ENCODE data around the gene IL16. TPM values are rescaled to one million over a fixed set of nuclear protein-coding genes. Genes with fewer than 3 reads are reported as not detected.
A peak's percentile ranks its signal among the peaks of the same experiment; 100 is the strongest.

IL16 gene
- total RNA-seq, 1 donor from 2014 or later = 34.6 TPM

GRCh38 chr15:81322676-81323253, 126.1 kb downstream of the IL16 start:
- H3K36me3 ChIP-seq = peaks cover 29% of the 10 kb centered on the region
- H3K27me3 ChIP-seq (ENCODE audit: low read depth) = no peaks in the 10 kb centered on the region
- peak overlapping the region; percentile 15 for H3K4me3 ChIP-seq
- no peak for TF ChIP-seq CTCF (IDR thresholded peaks at IDR 0.05)
- intact Hi-C loops (cut with DNase I) = no loop called here
- H3K27ac ChIP-seq = no peak overlapping the region
- no peaks in the 10 kb centered on the region for H3K9me3 ChIP-seq
- ATAC-seq (no peak), DNase-seq (no peak)
- peaks cover 21% of the 10 kb centered on the region for H3K4me1 ChIP-seq

GRCh38 chr15:81323559-81323943, 126.9 kb downstream of the IL16 start:
- H3K27ac ChIP-seq = peak overlapping the region; percentile 77
- no peaks in the 10 kb centered on the region for H3K27me3 ChIP-seq (ENCODE audit: low read depth)
- no peak for DNase-seq
- no peaks in the 10 kb centered on the region for H3K9me3 ChIP-seq
- ATAC-seq = peak in 1 of 2 donors; percentile 4
- peaks cover 21% of the 10 kb centered on the region for H3K4me1 ChIP-seq
- intact Hi-C loops (cut with DNase I) = no loop called here
- peak overlapping the region; percentile 78 for H3K4me3 ChIP-seq
- TF ChIP-seq CTCF (IDR thresholded peaks at IDR 0.05) = no peak
- H3K36me3 ChIP-seq = peaks cover 21% of the 10 kb centered on the region

DNA sequence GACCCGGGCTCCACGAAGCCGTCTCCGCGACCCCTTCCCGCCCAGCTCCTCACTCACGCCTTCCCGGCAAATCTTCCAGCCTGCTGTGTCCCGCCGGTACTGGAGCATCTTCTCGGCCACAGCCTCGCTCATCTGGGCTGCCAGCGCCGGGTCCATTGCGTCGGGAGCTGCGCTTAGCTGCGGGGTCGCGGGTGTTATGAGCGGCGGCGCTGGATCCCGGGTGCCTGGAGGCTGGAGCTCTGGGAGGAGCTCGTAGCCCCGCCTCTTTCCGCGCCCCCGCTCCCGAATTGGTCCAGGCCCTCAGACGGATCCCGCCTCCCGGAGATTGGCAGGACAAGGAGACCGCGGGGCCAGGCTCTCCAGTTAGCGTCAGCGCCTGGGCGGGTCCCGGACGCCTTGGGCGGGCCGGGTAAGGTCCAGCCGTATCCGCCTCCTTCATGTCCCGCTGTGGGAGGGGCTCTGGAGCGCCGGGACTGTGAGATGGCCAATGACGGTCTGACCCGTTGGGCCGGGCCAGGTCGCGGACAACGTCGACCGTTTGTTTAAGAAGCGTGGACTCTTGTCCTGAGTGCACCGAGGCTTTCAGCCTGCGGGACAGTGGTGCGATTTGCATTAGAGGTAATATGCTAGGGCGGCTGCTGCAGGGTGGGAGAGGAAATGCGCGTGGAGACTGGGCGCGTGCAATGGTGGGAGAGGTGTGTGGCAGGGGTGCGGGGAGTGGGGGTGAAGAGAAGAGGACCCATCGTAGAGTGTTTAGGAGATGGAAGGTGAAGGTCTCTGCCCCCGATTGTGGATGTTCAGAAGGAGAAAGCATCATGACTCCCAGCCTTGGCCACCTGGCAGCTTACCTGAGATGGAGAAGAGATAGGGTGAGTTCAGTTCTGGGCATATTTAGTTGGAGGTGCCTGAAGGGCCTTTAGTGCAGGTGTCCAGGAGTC, 127.5 kb downstream of the IL16 start, which contains the start of gene STARD5:
Gene STARD5 (minus strand): TSS at position 198 of the 938 bp plus-strand sequence. CDS start 42 bp downstream, at position 156.
- intact Hi-C loops (cut with DNase I) = no loop called here
- no peaks in the 10 kb centered on the region for H3K27me3 ChIP-seq (ENCODE audit: low read depth)
- no peaks in the 10 kb centered on the region for H3K9me3 ChIP-seq
- peaks cover 15% of the 10 kb centered on the region for H3K36me3 ChIP-seq
- ATAC-seq = peak; percentile 100
- DNase-seq = peak; percentile 100
- H3K4me3 ChIP-seq = peak within 1 kb of the TSS; percentile 78
- peaks cover 21% of the 10 kb centered on the region for H3K4me1 ChIP-seq
- TF ChIP-seq CTCF (IDR thresholded peaks at IDR 0.05) = no peak
- H3K27ac ChIP-seq = peak within 1 kb of the TSS; percentile 77

DNA sequence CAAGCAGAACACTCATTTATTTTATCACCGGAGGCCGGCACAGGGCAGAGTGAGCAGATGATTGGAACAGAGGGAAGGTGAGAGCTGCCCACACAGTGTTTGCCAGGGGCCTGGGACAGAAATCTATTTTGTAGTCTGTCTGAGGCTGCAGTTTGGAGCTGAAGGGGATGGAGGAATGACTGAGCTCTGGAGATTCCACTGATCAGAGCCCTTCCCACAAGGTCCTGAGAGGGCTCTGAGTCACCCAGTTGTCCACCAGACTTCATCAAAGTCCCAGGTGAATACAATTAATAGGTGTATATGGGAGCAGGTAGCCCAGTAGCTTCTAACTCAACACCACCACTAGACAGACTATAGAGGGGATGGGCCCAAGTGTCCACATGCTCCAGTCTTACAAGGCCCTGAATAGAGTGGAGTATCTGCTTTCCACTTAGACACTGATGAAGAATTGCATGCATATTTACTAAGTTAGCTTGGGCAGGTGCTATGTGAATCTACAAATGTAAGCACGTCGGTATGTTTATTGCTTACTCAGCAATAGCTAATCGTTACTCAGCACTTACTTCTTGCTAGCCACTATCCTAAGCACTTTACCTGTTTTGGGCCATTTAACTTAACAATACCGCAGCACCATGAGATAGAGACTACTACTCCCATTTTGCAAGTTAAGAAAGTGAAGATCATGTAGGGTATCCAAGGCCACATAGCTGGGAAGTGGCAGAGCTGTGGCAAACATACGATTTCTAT, 130.0 kb downstream of the IL16 start:
- Histone ChIP-seq H3K9me3 (no peaks in the 10 kb centered on the region), H3K4me1 (peaks cover 21% of the 10 kb centered on the region), H3K27me3 (ENCODE audit: low read depth) (no peaks in the 10 kb centered on the region), H3K36me3 (no peaks in the 10 kb centered on the region), H3K4me3 (no peak overlapping the region), H3K27ac (no peak overlapping the region)
- no peak for DNase-seq
- no peak for ATAC-seq
- intact Hi-C loops (cut with DNase I) = no loop called here
- no peak for TF ChIP-seq CTCF (IDR thresholded peaks at IDR 0.05)

DNA sequence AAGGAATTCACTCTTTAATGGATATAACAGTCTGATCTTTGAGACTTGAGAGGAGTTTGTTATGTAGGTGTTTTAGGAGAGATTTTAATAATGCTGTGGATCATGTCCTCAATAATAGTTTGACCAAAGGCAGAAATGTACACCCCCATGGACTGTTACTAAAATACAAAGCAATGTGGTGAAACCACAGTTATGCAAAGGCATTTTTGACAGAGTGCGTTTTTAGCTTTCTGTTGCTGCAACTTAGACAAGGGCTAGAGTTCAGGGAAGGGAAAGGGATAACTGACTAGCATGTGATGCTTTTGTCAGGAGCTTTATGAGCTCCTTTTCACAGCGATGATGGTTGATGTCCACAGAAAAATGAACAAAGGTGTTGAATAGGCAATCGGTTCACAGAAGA, 130.8 kb downstream of the IL16 start:
- H3K27ac ChIP-seq = no peak overlapping the region
- H3K4me1 ChIP-seq = peaks cover 15% of the 10 kb centered on the region
- no peak overlapping the region for H3K4me3 ChIP-seq
- H3K36me3 ChIP-seq = no peaks in the 10 kb centered on the region
- ATAC-seq (no peak), DNase-seq (no peak)
- intact Hi-C loops (cut with DNase I) = no loop called here
- H3K9me3 ChIP-seq = no peaks in the 10 kb centered on the region
- TF ChIP-seq CTCF (IDR thresholded peaks at IDR 0.05) = no peak
- no peaks in the 10 kb centered on the region for H3K27me3 ChIP-seq (ENCODE audit: low read depth)

Data from lower lobe of right lung (tissue), 2 donors.